ENCODE measurements around the gene ZC3H13.

The ZC3H13 gene

GRCh38 chr13:45936621-45937020, 115.9 kb downstream of the ZC3H13 start (continued):
- no peak for TF ChIP-seq HIC1 (tag by site-specific recombination; IDR thresholded peaks at IDR 0.05)
- no peak for TF ChIP-seq ZNF146 (tag by site-specific recombination; IDR thresholded peaks at IDR 0.05)
- no peak for TF ChIP-seq ZNF488 (tag by site-specific recombination; IDR thresholded peaks at IDR 0.05)
- TF ChIP-seq ZNF791 (tag by site-specific recombination; IDR thresholded peaks at IDR 0.05) = no peak
- no peak for TF ChIP-seq ZSCAN18 (tag by site-specific recombination; IDR thresholded peaks at IDR 0.05)

GRCh38 chr13:45934283-45934682, 118.3 kb downstream of the ZC3H13 start:
- Histone ChIP-seq H3K9me3 (ENCODE audit: control insufficient read depth, insufficient read depth, low read depth, low read length) (no peaks in the 10 kb centered on the region), H3K4me3 (ENCODE audit: low read depth, low read length) (no peak overlapping the region), H3K27ac (ENCODE audit: extremely low read depth, low read depth, low read length) (no peak overlapping the region), H3K4me1 (ENCODE audit: control insufficient read depth, insufficient read depth, low read length) (no peaks in the 10 kb centered on the region), H3K36me3 (ENCODE audit: control insufficient read depth in 2 of 2, insufficient read depth in 1 of 2, low read length in 2 of 2) (no peaks in the 10 kb centered on the region)
- ChIA-PET POLR2A (no interaction called here), CTCF (interaction anchor here (1.2 kb wide), 1 partner anchor 127 kb away, joined by 3 read pairs; no protein-coding TSS in a partner anchor)
- TF ChIP-seq ZFP69B (tag by site-specific recombination; IDR thresholded peaks at IDR 0.05) (no peak), ZNF645 (tag by site-specific recombination; IDR thresholded peaks at IDR 0.05) (no peak), GLI2 (tag by site-specific recombination; IDR thresholded peaks at IDR 0.05; ENCODE audit: borderline replicate concordance, low read depth) (no peak), ZNF19 (tag by site-specific recombination; IDR thresholded peaks at IDR 0.05; ENCODE audit: low read depth) (no peak), ZNF658 (tag by site-specific recombination; IDR thresholded peaks at IDR 0.05) (no peak), ZNF513 (tag by site-specific recombination; IDR thresholded peaks at IDR 0.05) (no peak), OVOL3 (tag by site-specific recombination; IDR thresholded peaks at IDR 0.05) (no peak), ZNF274 (IDR thresholded peaks at IDR 0.05; ENCODE audit: low read length) (no peak), ZNF274 (tag by site-specific recombination; IDR thresholded peaks at IDR 0.05; ENCODE audit: borderline replicate concordance) (no peak), ZNF184 (tag by site-specific recombination; IDR thresholded peaks at IDR 0.05) (no peak), ZNF121 (tag by site-specific recombination; IDR thresholded peaks at IDR 0.05) (no peak), ZBTB21 (tag by site-specific recombination; IDR thresholded peaks at IDR 0.05) (no peak), ZNF302 (tag by site-specific recombination; IDR thresholded peaks at IDR 0.05; ENCODE audit: low read depth) (no peak), ZNF10 (tag by site-specific recombination; IDR thresholded peaks at IDR 0.05) (no peak), RBAK (tag by site-specific recombination; IDR thresholded peaks at IDR 0.05) (no peak), PRDM4 (tag by site-specific recombination; IDR thresholded peaks at IDR 0.05) (no peak), ZNF510 (tag by site-specific recombination; IDR thresholded peaks at IDR 0.05; ENCODE audit: insufficient replicate concordance) (no peak), ZNF776 (tag by site-specific recombination; IDR thresholded peaks at IDR 0.05; ENCODE audit: borderline replicate concordance) (no peak)
